PFSK-1 (cell line): Measurements from ENCODE around the gene KIFC1.

Source experiments
- POLR2AphosphoS5 ChIP-seq: IDR thresholded peaks from 2 replicates; pipeline ENCODE4 v1.6.1; 2012; ENCODE audit warnings: low read depth, mild to moderate bottlenecking, control low read depth, low read length, moderate library complexity
- REST ChIP-seq, 2 experiments: IDR thresholded peaks; 2 replicates each; pipeline versions ENCODE4 v1.6.1 to v1.8.0; 2011 to 2012; ENCODE audit warnings: low read depth in 2 of 2, low read length in 2 of 2, control low read depth in 1 of 2, inconsistent platforms in 1 of 2, mild to moderate bottlenecking in 1 of 2, moderate library complexity in 1 of 2; ENCODE audit not compliant: insufficient read depth in 1 of 2
- SIN3A ChIP-seq: IDR thresholded peaks from 2 replicates; pipeline ENCODE4 v1.6.1; 2012; ENCODE audit warnings: mild to moderate bottlenecking, low read length, moderate library complexity, borderline replicate concordance; ENCODE audit not compliant: insufficient read depth
- TAF1 ChIP-seq: IDR thresholded peaks from 2 replicates; pipeline ENCODE4 v1.6.1; 2012; ENCODE audit warnings: low read length, control low read depth, borderline replicate concordance; ENCODE audit not compliant: insufficient read depth

GRCh38 chr6:33384581-33385020 lies 7.0 kb upstream of the KIFC1 start:
- no peak for TF ChIP-seq POLR2AphosphoS5
- TF ChIP-seq TAF1: no peak
- TF ChIP-seq REST (IDR thresholded peaks at IDR 0.05; ENCODE audit: insufficient read depth in 1 of 2, low read depth in 2 of 2, low read length in 2 of 2): no peak
- no peak for TF ChIP-seq SIN3A
